ENCODE results near the gene QSER1.

Gene QSER1

GRCh38 chr11:32947978-32948377 lies 55.4 kb downstream of the QSER1 start:
- no peak overlapping the region for H3K4me3 ChIP-seq (ENCODE audit: low read depth, low read length)
- no peaks in the 10 kb centered on the region for H3K36me3 ChIP-seq
- DNase-seq: no peak
- no peaks in the 10 kb centered on the region for H3K4me1 ChIP-seq
- H3K9me3 ChIP-seq: no peaks in the 10 kb centered on the region
- H3K27me3 ChIP-seq: no peaks in the 10 kb centered on the region
- no peak for TF ChIP-seq CTCF (IDR thresholded peaks at IDR 0.05; ENCODE audit: low read depth, low read length)

GRCh38 chr11:32949739-32950138 lies 57.1 kb downstream of the QSER1 start:
- no peak for TF ChIP-seq CTCF (IDR thresholded peaks at IDR 0.05; ENCODE audit: low read depth, low read length)
- no peaks in the 10 kb centered on the region for H3K4me1 ChIP-seq
- H3K27me3 ChIP-seq: no peaks in the 10 kb centered on the region
- H3K36me3 ChIP-seq: no peaks in the 10 kb centered on the region
- no peak for DNase-seq
- no peak overlapping the region for H3K4me3 ChIP-seq (ENCODE audit: low read depth, low read length)
- no peaks in the 10 kb centered on the region for H3K9me3 ChIP-seq

GRCh38 chr11:32952421-32952820 lies 59.8 kb downstream of the QSER1 start:
- H3K36me3 ChIP-seq: no peaks in the 10 kb centered on the region
- DNase-seq: no peak
- H3K4me1 ChIP-seq: no peaks in the 10 kb centered on the region
- no peaks in the 10 kb centered on the region for H3K27me3 ChIP-seq
- no peak overlapping the region for H3K4me3 ChIP-seq (ENCODE audit: low read depth, low read length)
- no peaks in the 10 kb centered on the region for H3K9me3 ChIP-seq
- no peak for TF ChIP-seq CTCF (IDR thresholded peaks at IDR 0.05; ENCODE audit: low read depth, low read length)

GRCh38 chr11:32953700-32954099 lies 61.1 kb downstream of the QSER1 start:
- Histone ChIP-seq H3K4me3 (ENCODE audit: low read depth, low read length) (no peak overlapping the region), H3K36me3 (no peaks in the 10 kb centered on the region), H3K9me3 (no peaks in the 10 kb centered on the region), H3K4me1 (no peaks in the 10 kb centered on the region), H3K27me3 (no peaks in the 10 kb centered on the region)
- no peak for TF ChIP-seq CTCF (IDR thresholded peaks at IDR 0.05; ENCODE audit: low read depth, low read length)
- DNase-seq: no peak

GRCh38 chr11:32960553-32961164 lies 68.0 kb downstream of the QSER1 start:
- DNase-seq: no peak
- no peak overlapping the region for H3K4me3 ChIP-seq (ENCODE audit: low read depth, low read length)
- peaks cover 3% of the 10 kb centered on the region; the same call in 1 of the 2 replicates for H3K36me3 ChIP-seq
- no peaks in the 10 kb centered on the region for H3K4me1 ChIP-seq
- no peaks in the 10 kb centered on the region for H3K9me3 ChIP-seq
- no peaks in the 10 kb centered on the region for H3K27me3 ChIP-seq
- peak; percentile 39; the same call in 1 of the 2 replicates for TF ChIP-seq CTCF (IDR thresholded peaks at IDR 0.05; ENCODE audit: low read depth, low read length)

GRCh38 chr11:32962016-32962415 lies 69.4 kb downstream of the QSER1 start:
- H3K4me1 ChIP-seq: no peaks in the 10 kb centered on the region
- H3K4me3 ChIP-seq (ENCODE audit: low read depth, low read length): no peak overlapping the region
- no peaks in the 10 kb centered on the region for H3K27me3 ChIP-seq
- DNase-seq: no peak
- no peaks in the 10 kb centered on the region for H3K9me3 ChIP-seq
- H3K36me3 ChIP-seq: peaks cover 3% of the 10 kb centered on the region; the same call in 1 of the 2 replicates
- no peak for TF ChIP-seq CTCF (IDR thresholded peaks at IDR 0.05; ENCODE audit: low read depth, low read length)
